GM12878 (cell line): ENCODE data around the gene ELANE. TPM values are rescaled to one million over a fixed set of nuclear protein-coding genes. Genes with fewer than 3 reads are reported as not detected.

Experiments used
- ATAC-seq: fragments of 200-7000 bp; cut with Tn5 transposase; 3 replicates; pipeline ENCODE4 v1.9.1; 2020; ENCODE audit warnings: mild to moderate bottlenecking, moderate library complexity
- BruUV-seq: library from RNA; stranded (reverse); fragments of 400-500 nt; replicated peaks from 2 replicates; lab custom pipeline; 2021; lab: Mats Ljungman, UMichigan
- CTCF ChIA-PET: fragments of 300-600 bp; sonication (Branson Sonifier 250); formaldehyde crosslinking; extraction: SDS; loops from one replicate; lab custom pipeline; 2021; ENCODE audit warnings: inconsistent platforms; lab: Yijun Ruan, JAX
- POLR2A ChIA-PET: fragments of 350-600 bp; formaldehyde crosslinking; extraction: SDS; loops from one replicate; lab custom pipeline; 2021; ENCODE audit warnings: inconsistent platforms; lab: Charles Lee
- RAD21 ChIA-PET: fragments of 300-600 bp; sonication (Branson Sonifier 250); formaldehyde crosslinking; loops from one replicate; lab custom pipeline; 2023; ENCODE audit warnings: antibody characterized with exemption; ENCODE audit not compliant: unreplicated experiment; lab: Charles Lee
- SMC1A ChIA-PET: fragments of 300-600 bp; sonication (Branson Sonifier 250); formaldehyde crosslinking; loops from one replicate; lab custom pipeline; 2023; ENCODE audit not compliant: unreplicated experiment, uncharacterized antibody; lab: Charles Lee
- DNase-seq: peaks from one replicate; pipeline ENCODE4 v3.0.0-alpha.2; 2011; ENCODE audit warnings: low read depth, low spot score
- FAIRE-seq: peaks from 3 replicates; lab custom pipeline; 2011; peaks lifted over from hg19 to GRCh38; lab: Jason Lieb, UNC
- H2AFZ ChIP-seq: 2 replicates; pipeline ENCODE4 v1.6.0; 2011; ENCODE audit warnings: low read depth, low read length, control low read depth; ENCODE audit not compliant: control insufficient read depth
- H3K27ac ChIP-seq: 2 replicates; pipeline ENCODE4 v1.5.1; 2011; ENCODE audit warnings: control low read depth; ENCODE audit not compliant: control insufficient read depth, insufficient read depth
- H3K27me3 ChIP-seq, 2 experiments: replicated peaks in 1 of 2; 2 replicates each; pipeline versions ENCODE4 v1.6.0 to v1.6.1; 2011; ENCODE audit warnings: low read length in 1 of 2; ENCODE audit not compliant: control insufficient read depth in 2 of 2, insufficient read depth in 2 of 2
- H3K36me3 ChIP-seq, 2 experiments: 2 replicates each; pipeline ENCODE4 v1.5.1; 2011; ENCODE audit warnings: low read length in 1 of 2; ENCODE audit not compliant: control insufficient read depth in 2 of 2, insufficient read depth in 2 of 2
- H3K4me1 ChIP-seq: 2 replicates; pipeline ENCODE4 v1.6.1; 2011; ENCODE audit warnings: mild to moderate bottlenecking, low read length, moderate library complexity, mixed read lengths; ENCODE audit not compliant: control insufficient read depth, insufficient read depth
- H3K4me2 ChIP-seq: 2 replicates; pipeline ENCODE4 v1.6.0; 2011; ENCODE audit warnings: control low read depth; ENCODE audit not compliant: control insufficient read depth, insufficient read depth
- H3K4me3 ChIP-seq: fragments of 200-600 bp; sonication (generic); 2 replicates; pipeline ENCODE4 v1.5.1; 2016
- H3K79me2 ChIP-seq: 2 replicates; pipeline ENCODE4 v1.6.0; 2011; ENCODE audit warnings: low read length; ENCODE audit not compliant: control insufficient read depth, insufficient read depth
- H3K9ac ChIP-seq: 2 replicates; pipeline ENCODE4 v1.8.0; 2011; ENCODE audit warnings: low read length, control low read depth, mixed read lengths; ENCODE audit not compliant: control insufficient read depth, insufficient read depth
- H3K9me3 ChIP-seq: replicated peaks from 3 replicates; pipeline ENCODE4 v1.5.1; 2011; ENCODE audit warnings: mild to moderate bottlenecking, low read length; ENCODE audit not compliant: control insufficient read depth, insufficient read depth
- H4K20me1 ChIP-seq: 2 replicates; pipeline ENCODE4 v1.6.0; 2011; ENCODE audit not compliant: control insufficient read depth, insufficient read depth
- ATF7 ChIP-seq: fragments of 450-650 bp; IDR thresholded peaks from 2 replicates; pipeline ENCODE4 v1.6.1; 2016; ENCODE audit warnings: low read depth, mild to moderate bottlenecking
- CBX5 ChIP-seq: sonication (generic); IDR thresholded peaks from 2 replicates; pipeline ENCODE4 v1.6.1; 2016; ENCODE audit warnings: low read depth, moderate library complexity, mild to moderate bottlenecking, inconsistent platforms
- CEBPZ ChIP-seq: fragments of 150-350 bp; IDR thresholded peaks from 2 replicates; pipeline ENCODE4 v1.6.1; 2016; ENCODE audit warnings: low read depth, low read length
- CUX1 ChIP-seq: IDR thresholded peaks from 2 replicates; pipeline ENCODE4 v1.6.1; 2012; ENCODE audit warnings: improper control_type of control experiment, low read depth, low read length; ENCODE audit not compliant: insufficient replicate concordance
- ELK1 ChIP-seq: IDR thresholded peaks from 2 replicates; pipeline ENCODE4 v1.6.1; 2012; ENCODE audit warnings: low read depth, low read length, improper control_type of control experiment
- FOXM1 ChIP-seq: IDR thresholded peaks from 2 replicates; pipeline ENCODE4 v1.6.1; 2012; ENCODE audit warnings: low read depth, mild to moderate bottlenecking, inconsistent platforms, low read length, moderate library complexity
- HCFC1 ChIP-seq: fragments of 150-350 bp; IDR thresholded peaks from 2 replicates; pipeline ENCODE4 v1.6.1; 2014; ENCODE audit warnings: low read length
- IKZF2 ChIP-seq, 2 experiments: fragments of 450-650 bp; IDR thresholded peaks; 2 replicates each; pipeline ENCODE4 v1.6.1; 2017; ENCODE audit warnings: mild to moderate bottlenecking in 2 of 2, moderate library complexity in 2 of 2
- PML ChIP-seq: IDR thresholded peaks from 2 replicates; pipeline ENCODE4 v1.6.1; 2012; ENCODE audit warnings: low read length, inconsistent platforms
- RAD51 ChIP-seq: fragments of 450-650 bp; IDR thresholded peaks from 2 replicates; pipeline ENCODE4 v1.6.1; 2016; ENCODE audit warnings: moderate library complexity, mild to moderate bottlenecking, inconsistent platforms
- RELB ChIP-seq: fragments of 450-650 bp; IDR thresholded peaks from 2 replicates; pipeline ENCODE4 v1.6.1; 2017; ENCODE audit warnings: low read depth, mild to moderate bottlenecking, moderate library complexity
- RUNX3 ChIP-seq: IDR thresholded peaks from 2 replicates; pipeline ENCODE4 v1.6.1; 2012; ENCODE audit warnings: low read length, inconsistent platforms
- ZNF274 ChIP-seq: IDR thresholded peaks from one replicate; pipeline ENCODE4 v1.8.0; 2011; ENCODE audit not compliant: insufficient read length, insufficient read depth
- WGBS: methylation state at CpG from one replicate; pipeline ENCODE4 v1.1.6; 2016; ENCODE audit warnings: low lambda C conversion rate; ENCODE audit not compliant: insufficient replicate concordance, insufficient coverage; ENCODE audit errors: missing lambda C conversion rate; 5-methylcytosine and 5-hydroxymethylcytosine counted together
- in situ Hi-C: fragments of 300-500 bp; cut with MboI; formaldehyde crosslinking; loops from 9 replicates; pipeline ENCODE4 v1.14.3; 2018; ENCODE audit warnings: mixed read lengths
- intact Hi-C: fragments of 100-400 bp; cut with micrococcal nuclease; formaldehyde crosslinking; loops from one replicate; pipeline ENCODE4 v1.14.2; 2022; ENCODE audit not compliant: unreplicated experiment
- polyA plus RNA-seq, 11 experiments: library from polyadenylated mRNA; depleted of rRNA in 4 of 11; unstranded in 6 of 11; stranded (reverse) in 5 of 11; fragments of >200 nt; fragmentation: Nextera tagmentation in 4 of 11; fragmentation: Illumina TruSeq in 1 of 11; extraction: Ambion mirVana in 4 of 11; extraction: Trizol in 1 of 11; gene quantifications; 1 replicate in 1 of 11; 2 replicates in 10 of 11; pipeline versions ENCODE4 v1.2.1 to v1.2.3, GENCODE V29; 2011 to 2016; ENCODE audit warnings: inconsistent platforms in 2 of 11, missing spikeins in 2 of 11, low read depth in 1 of 11
- total RNA-seq, 4 experiments: library from RNA; depleted of rRNA in 3 of 4; stranded (reverse); fragments of >200 nt in 3 of 4; fragmentation: Illumina TruSeq in 1 of 4; extraction: Trizol in 1 of 4; gene quantifications; 2 replicates each; pipeline versions ENCODE4 v1.2.1 to v1.2.3, GENCODE V29; 2013 to 2021

Gene ELANE
- total and polyA plus RNA-seq, 10 of the 15 experiments (the other 5 are each of a cell fraction or from before 2014, with no cell fraction given), result not detected

GRCh38 chr19:872266-872951 lies 20.3 kb downstream of the ELANE start:
- FAIRE-seq (peak; percentile 70), DNase-seq (peak; percentile 36), ATAC-seq (peak; percentile 97)
- H3K4me3 ChIP-seq, result no peak overlapping the region
- H3K27ac ChIP-seq, result no peak overlapping the region
- in situ Hi-C loops (no loop called here), intact Hi-C loops (no loop called here)
- no peaks in the 10 kb centered on the region; a peak in 2 of 4 replicates for H3K36me3 ChIP-seq
- no peaks in the 10 kb centered on the region for H4K20me1 ChIP-seq
- no peaks in the 10 kb centered on the region for H3K27me3 ChIP-seq
- no peak overlapping the region for H3K4me2 ChIP-seq
- H2AFZ ChIP-seq, result no peak overlapping the region
- no peaks in the 10 kb centered on the region for H3K79me2 ChIP-seq
- ChIA-PET SMC1A (no interaction called here), CTCF (no interaction called here), RAD21 (interaction anchor here (0.6 kb wide), 1 partner anchor 373 kb away, joined by 3 read pairs; no protein-coding TSS in a partner anchor), POLR2A (interaction anchor here (0.5 to 1.1 kb wide), 2 partner anchors 21 to 26 kb away, joined by 3 to 4 read pairs; partner anchors contain the start of genes MED16 and RNU6-9)
- H3K4me1 ChIP-seq, result no peaks in the 10 kb centered on the region
- H3K9ac ChIP-seq, result no peak overlapping the region
- no peaks in the 10 kb centered on the region for H3K9me3 ChIP-seq
- no TSS peak for BruUV-seq
- 21% methylated on average over 21 of the region's 27 CpGs for WGBS
- TF ChIP-seq CEBPZ (no peak), CUX1 (no peak), RELB (no peak), ZNF274 (no peak), RUNX3 (no peak), ATF7 (no peak), HCFC1 (no peak), PML (no peak), FOXM1 (no peak), CBX5 (no peak), RAD51 (no peak), ELK1 (no peak), IKZF2 (IDR thresholded peaks at IDR 0.05) (no peak)
